NCI-H510A treated with DMSO at 0.1 percent for 48 hours (cell line): ENCODE data around the gene LRRC7.
A peak's percentile ranks its signal among the peaks of the same experiment; 100 is the strongest.

Experiments
- DNase-seq: peaks from one replicate; lab custom pipeline; 2025; lab: John Stamatoyannopoulos, UW

The LRRC7 gene

DNA sequence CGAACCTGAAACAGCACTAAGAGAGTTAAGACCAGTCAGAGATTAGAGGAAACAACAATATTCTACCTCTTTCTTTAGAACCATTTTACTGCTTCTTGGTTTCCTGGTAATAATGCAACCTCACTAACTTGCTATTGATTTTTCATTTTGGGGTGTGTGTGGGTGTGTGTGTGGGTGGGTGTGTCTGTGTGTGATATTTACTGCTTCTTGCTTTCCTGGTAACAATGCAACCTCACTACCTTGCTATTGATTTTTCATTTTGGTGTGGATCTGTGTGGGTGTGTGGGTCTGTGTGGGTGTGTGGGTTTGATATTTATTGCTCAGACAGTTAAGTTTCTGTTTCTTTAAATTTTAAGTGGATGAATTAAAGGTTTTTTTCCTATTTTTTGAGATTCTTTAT, 208.8 kb downstream of the LRRC7 start:
- no peak for DNase-seq

DNA sequence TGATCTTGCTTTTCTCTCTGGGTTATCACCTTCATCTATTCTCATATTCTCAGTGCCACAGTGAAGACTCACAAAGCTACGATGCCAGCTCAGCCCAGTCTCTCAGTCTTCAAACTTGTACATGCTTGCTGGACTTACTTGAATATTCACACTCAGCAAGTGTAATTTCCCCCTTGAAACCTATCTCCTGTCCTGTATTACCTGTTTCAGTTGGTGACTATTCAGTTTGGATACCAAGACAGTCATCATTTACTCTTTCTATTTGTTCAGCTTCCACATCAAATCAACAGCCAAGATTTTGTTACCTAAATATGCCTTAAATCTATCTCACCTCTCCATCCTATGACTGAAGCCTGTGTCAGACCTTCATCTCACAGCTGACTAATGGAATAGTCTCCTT, 209.7 kb downstream of the LRRC7 start:
- DNase-seq = no peak

DNA sequence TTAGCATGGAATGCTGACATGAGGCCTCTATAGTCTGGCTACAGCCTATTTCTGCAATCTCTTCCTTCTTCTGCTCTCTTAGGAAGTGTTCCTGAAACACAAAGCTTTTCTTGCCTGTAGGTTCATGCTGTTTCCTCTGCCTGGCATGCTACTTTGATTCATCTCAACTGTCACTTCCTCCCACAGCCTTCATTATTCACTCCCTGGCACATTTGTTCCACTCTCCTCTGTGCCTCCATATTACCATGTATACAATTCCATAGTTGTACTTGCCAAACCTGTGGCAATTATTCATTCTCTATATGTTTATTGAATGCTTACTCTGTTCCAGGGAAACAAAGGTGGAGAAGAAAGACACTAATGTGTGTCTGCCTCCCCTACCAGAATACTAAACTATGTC, 210.2 kb downstream of the LRRC7 start:
- DNase-seq = no peak

DNA sequence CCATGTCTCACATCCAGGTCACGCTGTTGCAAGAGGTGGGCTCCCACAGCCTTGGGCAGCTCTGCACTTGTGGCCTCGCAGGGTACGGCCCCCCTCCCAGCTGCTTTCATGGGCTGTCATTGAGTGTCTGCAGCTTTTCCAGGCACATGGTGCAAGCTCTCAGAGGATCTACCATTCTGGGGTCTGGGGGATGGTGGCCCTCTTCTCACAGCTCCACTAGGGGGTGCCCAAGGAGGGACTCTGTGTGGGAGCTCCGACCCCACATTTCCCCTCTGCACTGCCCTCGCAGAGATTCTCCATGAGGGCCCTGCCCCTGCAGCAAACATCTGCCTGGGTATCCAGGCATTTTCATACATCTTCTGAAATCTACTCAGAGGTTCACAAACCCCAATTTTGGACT, 219.4 kb downstream of the LRRC7 start:
- DNase-seq = no peak

DNA sequence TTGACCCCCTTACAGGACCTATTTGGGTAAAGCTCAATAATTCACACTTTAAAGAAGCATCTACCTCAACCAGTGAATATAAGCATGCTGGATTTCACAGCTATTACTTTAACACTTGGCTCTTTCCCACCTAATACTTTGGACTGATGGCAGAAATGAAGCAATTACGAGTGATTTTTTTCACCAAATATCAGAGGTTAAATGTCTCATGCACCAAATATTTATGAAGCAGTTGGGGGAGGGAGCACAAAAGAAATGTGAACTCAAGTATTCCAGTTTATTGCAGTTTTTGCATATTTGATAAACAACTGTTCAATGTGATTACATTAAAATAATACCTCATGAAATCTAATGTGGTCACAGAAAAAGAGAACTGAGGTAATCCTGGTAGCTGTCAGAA, 223.6 kb downstream of the LRRC7 start:
- no peak for DNase-seq

DNA sequence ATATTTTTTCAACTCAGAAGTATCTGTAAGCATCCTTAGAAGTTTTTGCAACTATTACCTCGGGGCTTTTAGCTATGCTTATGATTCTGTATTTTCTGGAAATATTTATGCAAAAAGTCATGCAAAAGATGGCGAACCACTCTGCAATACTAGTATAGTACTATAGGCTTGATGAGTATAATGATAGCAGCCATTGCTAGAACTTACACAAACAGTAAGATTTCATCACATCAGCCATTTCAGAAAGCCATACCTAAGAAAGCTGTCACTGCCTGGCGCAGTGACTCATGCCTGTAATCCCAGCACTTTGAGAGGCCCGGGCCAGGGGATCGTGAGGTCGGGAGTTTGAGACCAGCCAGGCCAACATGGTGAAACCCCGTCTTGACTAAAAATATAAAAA, 227.1 kb downstream of the LRRC7 start:
- DNase-seq = no peak

DNA sequence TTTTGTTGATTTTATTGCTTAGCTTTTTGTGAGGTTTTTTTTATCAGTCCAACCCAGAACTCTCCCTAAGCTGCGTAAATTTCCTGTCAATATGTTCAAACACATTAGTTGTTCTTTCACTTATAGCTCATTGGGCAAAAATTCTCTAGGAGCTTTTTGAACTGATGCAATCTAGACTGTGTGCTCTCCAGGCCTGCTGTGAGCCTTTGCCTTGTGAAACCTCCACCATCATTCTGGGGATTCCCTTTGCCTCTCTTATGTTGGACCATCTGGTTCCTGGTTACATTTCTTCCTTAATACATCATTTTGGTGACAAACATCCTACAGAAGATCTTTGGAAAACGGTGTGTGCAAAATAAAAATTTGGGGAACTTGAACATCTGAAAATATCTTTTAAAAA, 247.2 kb downstream of the LRRC7 start:
- DNase-seq = no peak

DNA sequence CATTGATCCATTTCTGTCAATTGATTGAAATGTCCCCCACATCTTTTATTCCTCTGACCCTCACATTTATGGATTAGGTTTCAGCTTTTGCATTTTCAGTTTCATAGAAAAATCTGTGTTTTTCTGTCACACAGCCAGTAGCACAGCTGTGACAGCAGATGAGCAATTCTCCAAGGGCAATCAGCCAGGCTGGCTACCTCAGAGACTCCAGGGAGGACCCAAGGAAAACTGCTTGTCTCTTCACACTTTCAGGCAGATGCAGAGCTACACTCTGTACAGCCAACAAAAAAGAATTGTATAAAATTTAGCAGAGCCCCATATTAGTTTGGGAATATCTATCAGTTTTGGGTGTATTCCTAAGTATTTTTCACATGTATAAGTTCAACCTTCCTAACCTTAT, 257.2 kb downstream of the LRRC7 start:
- no peak for DNase-seq

DNA sequence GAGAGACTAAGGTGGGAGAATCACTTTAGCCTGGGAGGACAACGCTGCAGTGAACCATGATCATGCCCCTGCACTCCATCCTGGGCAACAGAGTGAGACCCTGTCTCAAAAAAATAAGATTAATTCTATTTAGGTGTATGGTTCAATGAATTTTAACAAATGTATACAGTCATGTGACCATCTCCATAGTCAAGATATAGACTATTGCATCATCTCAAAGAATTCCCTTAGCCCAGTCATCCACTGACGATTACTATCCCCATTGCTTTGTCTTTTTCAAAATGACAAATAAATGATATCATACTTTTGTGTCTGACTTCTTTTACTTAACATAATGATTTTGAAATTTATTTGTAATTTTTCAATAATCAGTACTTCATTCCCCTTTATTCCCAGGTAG, 260.0 kb downstream of the LRRC7 start:
- DNase-seq = no peak

DNA sequence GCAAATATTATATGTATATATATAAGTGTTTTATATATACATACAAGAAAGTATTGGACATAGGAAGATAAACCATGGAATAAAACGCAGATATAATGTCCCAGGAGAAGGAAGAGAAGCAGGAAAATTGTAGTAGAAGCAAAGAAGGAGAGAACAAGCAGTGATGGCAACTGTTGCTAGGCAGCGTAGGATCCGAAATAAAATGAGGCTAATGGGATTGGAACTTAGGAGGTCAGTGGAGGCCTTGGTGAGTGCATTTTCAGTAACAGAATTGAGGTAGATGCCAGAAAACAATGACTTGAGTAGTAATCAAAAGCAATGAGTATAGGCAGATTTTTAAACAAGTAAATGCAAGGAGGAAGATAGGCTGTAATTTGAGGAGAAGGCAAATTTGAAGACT, 265.8 kb downstream of the LRRC7 start:
- no peak for DNase-seq

DNA sequence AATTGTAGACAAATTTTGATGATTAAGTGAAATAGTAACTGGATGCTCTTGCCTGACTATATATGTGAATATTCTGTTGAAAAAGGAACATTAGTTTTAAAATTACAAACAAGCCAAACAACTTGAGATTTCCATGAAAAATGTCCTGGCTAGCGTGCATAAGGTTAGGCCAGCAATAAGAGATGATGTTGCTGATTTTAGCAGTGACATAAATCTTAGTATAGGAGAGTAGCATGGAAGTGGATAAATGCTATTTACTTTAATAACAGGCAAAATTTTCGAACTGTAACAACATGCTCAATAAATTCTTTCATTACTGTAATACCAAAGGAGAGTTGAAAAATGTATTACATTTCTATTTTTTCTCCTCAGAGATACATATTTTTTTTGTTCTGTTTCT, 266.6 kb downstream of the LRRC7 start:
- no peak for DNase-seq

DNA sequence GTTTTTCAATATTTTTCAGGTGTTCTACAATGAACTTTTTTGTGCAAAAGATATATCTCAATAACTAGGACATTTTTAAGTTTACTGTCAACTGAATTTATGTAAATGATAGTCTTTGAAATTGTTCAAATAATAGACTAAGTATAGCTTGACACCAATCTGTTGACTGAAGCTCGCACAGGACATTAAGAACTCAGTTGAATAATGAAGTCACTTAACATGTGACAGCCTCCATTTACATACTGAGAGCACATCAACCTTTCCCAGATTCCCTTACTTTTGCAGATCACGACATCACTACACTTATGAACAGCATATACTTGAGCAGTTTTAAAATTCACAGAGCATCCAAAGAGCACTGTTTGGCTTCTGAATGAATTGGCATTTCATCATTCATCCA, 268.2 kb downstream of the LRRC7 start:
- no peak for DNase-seq

DNA sequence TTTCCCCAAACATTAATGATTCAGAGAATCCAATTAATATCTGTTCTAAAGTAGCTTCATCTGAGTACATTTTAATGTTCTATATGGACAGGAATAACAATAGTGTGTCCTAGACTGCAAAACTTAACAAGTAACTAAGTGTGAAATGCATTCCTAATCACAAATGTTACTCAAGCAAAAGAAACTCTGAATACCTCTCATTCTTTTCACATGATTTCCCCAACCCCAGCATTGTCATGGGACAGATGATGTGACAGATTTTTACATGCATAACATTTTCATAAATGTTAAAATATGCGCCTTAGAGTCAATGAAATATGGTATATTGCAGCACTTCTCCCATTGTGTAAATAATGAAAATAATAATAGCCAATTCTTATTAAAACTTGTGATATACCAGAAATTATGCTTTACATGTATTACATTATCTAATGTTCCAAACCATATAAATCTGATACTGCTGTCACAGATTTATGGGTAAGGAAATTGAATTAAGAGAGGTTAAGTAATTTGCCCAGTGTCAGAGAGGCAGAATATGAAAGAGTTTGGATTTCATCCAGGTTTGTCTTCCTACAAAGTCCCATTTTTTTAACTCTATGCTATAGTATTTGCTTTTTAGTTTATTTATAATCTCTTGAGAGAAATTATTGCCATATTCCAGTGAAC, 269.4 kb downstream of the LRRC7 start:
- DNase-seq = no peak

DNA sequence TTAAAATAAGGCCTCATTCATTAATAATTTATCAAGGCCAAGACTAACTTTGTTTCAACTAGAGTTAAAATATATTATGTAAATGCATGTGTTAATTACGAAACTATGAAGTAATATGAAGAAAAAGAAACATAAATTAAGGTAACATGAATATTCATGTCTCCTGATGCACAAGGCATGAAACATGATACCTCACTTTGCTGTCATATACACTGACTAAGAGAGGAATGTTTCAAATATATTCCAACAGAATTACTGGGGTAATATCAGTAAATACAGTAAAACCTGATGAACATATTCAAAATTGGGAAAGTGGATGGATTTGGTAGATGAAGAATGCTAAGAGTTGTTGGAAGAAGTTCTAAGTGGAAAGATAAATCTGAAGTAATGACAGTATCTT, 274.6 kb downstream of the LRRC7 start:
- no peak for DNase-seq

DNA sequence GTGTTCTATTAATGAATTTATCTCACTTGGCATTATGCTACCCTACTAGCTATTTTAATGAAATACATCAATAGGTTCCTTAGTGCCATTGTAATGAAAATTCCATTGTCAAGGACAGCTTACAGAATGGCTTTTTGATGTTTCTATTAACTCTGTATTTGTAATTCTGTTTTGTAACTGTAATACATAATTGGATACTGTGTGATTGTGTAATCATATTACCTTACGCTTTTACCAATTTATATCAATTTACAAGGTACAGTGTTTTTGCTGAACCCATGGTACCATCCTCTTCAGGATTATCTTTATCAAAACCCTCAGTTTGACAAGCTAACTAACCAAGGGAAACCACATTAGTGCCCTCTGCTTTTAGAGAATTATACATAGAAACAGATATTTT, 277.9 kb downstream of the LRRC7 start:
- no peak for DNase-seq

DNA sequence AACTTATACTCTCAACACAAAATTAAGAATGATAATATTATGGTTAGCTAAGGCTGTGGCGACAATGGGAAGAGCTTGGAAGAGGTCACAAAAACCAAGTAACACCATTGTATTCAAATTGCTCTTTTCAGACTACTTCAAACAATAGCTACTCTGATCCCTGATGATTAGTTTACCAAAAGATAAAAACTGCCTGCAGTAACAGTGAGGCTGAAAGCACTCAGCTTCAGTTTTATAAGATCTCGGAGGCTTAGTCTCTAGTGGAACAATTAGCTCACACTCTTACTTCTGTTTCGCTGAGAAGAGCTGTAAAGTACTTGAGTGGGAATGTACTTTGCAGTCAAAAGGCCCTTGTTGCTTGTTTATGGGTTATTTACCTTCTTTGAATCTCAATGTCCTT, 278.5 kb downstream of the LRRC7 start:
- DNase-seq = peak; percentile 44

DNA sequence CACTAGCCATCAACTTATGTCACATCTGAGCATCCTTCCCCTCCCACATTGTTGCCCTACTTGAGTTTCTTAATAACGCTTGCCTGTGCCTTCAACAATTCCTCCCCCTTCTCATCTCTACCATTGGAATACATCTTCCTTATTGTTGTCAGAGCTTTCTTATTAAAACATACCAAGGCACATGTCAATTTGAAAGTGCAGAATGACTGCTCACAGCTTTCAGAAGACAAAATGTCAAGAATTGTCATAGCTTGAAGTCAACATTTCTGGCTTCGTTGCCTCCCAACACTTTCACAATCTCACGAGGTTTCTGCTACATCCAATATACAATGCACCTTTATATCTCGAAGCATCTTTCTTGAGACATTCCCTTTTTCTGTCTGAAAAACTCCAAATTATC, 279.9 kb downstream of the LRRC7 start:
- DNase-seq = no peak

DNA sequence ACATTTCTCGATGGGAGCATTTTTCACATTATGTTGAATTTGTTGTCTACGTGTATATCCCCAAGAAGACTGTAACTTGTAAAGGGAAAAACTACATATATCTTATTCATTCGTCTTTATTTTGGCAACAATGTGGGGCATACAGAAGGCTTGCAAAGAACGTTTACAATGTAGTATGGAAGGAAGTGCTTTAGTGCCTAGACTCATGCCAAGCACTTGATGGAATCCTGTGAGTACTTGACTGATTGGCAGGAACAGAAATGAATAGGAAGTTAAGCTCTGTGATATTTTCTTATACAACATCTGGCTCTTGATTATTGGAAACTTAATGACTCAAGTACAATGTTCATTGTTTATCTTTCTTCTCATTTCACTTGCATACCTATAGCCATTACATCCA, 284.4 kb downstream of the LRRC7 start:
- DNase-seq = no peak

DNA sequence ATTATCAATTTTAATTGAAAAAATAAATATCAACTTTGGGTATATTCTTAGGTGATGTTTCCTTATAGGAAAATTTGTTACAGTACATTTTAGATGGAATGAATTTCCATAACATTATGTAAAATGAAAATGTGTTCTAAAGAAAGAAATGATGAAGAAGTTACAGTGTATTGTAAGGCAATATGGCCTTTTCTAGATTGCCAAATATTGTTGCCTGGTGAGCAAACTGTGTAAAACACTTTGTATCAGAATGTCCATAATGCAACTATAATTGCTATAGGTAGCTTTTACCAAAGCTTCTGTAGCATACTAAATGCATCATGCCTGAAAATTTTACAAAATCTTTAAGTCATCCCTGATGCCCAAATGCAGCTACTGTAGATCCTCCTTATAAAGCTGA, 285.0 kb downstream of the LRRC7 start:
- DNase-seq = no peak

DNA sequence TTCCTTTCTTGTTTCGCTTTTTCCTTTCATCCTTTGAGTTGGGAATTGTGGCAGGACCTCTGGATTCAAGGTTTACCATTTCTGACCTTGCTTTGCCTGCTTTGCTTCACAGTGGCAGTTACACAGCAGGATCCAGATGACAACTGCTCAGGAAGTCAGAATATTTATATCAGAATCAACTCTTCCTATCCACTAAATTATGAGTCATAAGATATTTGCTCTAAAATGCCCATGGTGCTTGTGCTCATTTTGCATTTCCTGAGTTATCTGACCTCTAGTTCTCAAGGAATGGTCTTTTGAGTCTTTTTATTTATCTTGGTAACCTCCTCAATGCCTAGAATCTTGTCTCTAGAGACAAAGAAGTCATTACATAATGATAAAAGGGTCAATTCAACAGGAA, 290.8 kb downstream of the LRRC7 start:
- no peak for DNase-seq

DNA sequence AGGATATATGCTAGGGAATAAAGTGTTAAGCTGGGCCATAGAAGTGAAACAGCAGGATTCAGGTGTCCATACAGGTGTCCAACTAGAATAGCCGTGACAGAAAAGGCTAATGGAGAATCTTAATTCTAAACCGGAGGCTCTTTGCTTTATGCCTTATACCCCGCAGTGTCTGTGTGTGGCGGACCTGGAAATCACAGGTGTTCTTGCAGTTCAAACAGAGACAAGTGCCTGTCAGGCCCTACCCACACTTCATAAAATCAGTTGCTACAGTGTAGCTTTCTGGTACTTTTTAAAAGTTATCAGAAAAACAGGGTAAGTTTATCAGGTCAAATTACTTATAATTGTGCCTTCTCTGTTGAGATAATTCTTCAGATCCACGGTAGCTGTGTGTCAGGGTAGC, 293.9 kb downstream of the LRRC7 start:
- DNase-seq = peak; percentile 12

DNA sequence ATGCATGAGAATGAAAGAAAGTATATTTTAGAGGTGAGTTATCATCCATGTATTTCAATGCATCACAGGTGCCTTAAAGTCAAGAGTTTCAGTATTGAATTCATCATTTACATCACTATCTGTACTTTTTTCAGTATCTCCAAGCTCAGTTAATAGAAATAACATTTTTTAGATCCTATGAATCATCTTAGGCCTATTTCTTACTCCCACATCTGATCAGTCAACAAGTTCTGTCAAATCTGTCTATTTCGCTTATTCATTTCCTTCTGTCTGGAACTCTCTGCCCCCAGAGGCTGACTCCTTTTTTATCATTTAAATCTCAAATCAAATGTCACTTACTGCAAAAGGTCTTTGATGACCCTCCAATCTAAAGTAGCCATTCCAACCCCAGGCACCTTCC, 295.2 kb downstream of the LRRC7 start:
- no peak for DNase-seq

DNA sequence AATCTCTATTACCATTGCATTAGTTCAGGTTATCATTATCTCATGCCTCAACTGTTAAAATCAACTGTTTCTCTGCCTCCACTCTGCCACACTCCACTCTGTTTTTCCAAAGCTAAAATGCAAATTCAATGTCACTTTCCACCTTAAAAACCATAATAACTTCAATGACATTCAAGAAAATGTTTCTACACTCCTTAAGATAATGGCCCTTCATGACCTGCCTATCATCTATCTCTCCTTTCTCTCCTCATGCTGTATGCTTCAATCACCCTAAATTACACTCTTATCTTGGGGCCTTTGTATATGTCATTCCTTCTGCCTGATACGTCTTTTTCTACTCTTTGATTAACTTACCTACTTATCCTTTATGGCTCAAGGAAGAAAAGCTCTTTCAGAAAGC, 296.0 kb downstream of the LRRC7 start:
- DNase-seq = no peak

DNA sequence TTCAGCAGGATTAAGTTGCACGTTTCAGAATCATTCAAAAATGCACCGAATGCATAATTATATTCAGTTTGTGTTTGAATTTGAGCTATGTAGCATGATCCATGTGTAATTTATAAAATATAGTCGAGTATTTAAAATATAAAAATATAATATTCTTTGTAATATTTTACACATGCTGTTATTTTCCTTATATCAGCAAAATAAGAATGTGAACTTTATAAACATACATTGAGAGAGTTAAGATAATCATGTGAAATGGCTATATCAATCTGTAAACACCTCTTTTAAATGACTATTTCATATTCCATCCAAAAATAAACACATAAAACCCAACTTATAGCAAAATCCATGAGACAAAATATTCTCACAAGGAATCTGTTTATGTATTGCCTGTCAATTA, 303.7 kb downstream of the LRRC7 start:
- no peak for DNase-seq

DNA sequence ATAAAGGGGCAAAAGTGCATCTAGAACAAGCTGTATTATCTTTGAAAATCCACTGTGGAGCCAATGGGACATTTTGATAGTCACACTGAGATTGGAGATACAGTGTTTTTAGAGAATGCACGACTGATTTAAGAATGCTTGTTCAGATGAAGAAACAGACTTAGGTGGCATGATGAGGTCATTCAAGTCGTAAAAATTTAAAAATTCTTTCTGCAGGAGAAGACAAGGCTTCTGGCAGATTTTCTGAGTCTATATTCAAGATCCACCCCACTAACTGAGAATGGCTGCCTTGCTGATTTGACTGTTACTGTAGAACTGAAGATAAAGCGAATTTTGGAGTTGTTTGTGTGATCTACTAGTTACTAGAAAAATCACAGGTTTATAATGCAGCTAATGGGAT, 310.6 kb downstream of the LRRC7 start:
- no peak for DNase-seq
